Mammary epithelial cell (primary cell): ENCODE measurements around the gene COL12A1.

Source experiments
- CTCF ChIP-seq, 2 donors: IDR thresholded peaks in 1 of 2; conservative IDR thresholded peaks in 1 of 2; 2 replicates each; pipeline ENCODE4 v1.5.1; 2011 to 2012; ENCODE audit warnings: inconsistent platforms in 2 of 2, low read length in 2 of 2, mild to moderate bottlenecking in 2 of 2, control low read depth in 1 of 2, low read depth in 1 of 2; ENCODE audit not compliant: insufficient read depth in 1 of 2; ENCODE audit errors: extremely low read depth in 1 of 2
- EZH2 ChIP-seq: IDR thresholded peaks from 2 replicates; pipeline ENCODE4 v1.6.1; 2012; ENCODE audit warnings: low read length, inconsistent platforms, borderline replicate concordance

GRCh38 chr6:75155631-75156030 is 50.2 kb downstream of the COL12A1 start:
- TF ChIP-seq CTCF (conservative IDR thresholded peaks at IDR 0.05 in 1 of 2, IDR thresholded peaks at IDR 0.05 in 1 of 2; ENCODE audit: extremely low read depth in 1 of 2, insufficient read depth in 1 of 2, low read depth in 1 of 2, low read length in 2 of 2) (no peak), EZH2 (no peak)
